NB4 (cell line): ENCODE data around the gene PRDM1.

Experiments used
- DNase-seq: peaks from one replicate; pipeline ENCODE4 v3.0.0; 2010; ENCODE audit warnings: low read depth
- H3K4me3 ChIP-seq: one replicate; pipeline ENCODE4 v1.5.1; 2011; ENCODE audit warnings: mild to moderate bottlenecking, low read depth, low read length, moderate library complexity
- CTCF ChIP-seq: IDR thresholded peaks from one replicate; pipeline ENCODE4 v1.5.1; 2012; ENCODE audit warnings: low read depth, low read length
- MYC ChIP-seq: IDR thresholded peaks from 2 replicates; pipeline ENCODE4 v1.6.1; 2011; ENCODE audit warnings: low read depth, low read length
- POLR2A ChIP-seq: IDR thresholded peaks from 2 replicates; pipeline ENCODE4 v1.6.1; 2011; ENCODE audit warnings: mild to moderate bottlenecking; ENCODE audit not compliant: insufficient read length; ENCODE audit errors: extremely low read depth
- TF ChIP-seq, protein P1 (sequence below): IDR thresholded peaks from 2 replicates; pipeline ENCODE4 v1.6.1; 2011; ENCODE audit warnings: low read depth, low read length

The PRDM1 gene

DNA sequence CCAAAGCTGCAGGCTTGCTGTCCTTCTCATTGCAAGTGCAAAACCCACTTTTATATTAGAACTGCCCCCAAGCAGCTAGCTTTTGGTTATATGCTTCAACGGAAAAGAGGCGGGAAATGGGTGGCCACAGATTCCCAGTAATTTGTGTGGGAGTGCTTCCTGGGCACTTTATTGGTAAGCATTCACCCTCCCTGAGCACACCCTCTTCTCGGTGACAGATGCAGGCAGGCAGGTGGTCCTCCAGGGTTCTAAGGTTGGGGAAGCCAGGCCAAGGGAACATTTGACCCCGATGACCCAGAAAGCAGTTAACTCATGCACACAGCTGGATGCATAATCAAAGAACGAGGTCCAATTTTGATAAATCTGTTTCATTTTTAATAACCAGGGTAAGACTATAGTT, 29.1 kb downstream of the PRDM1 start:
- peak; percentile 64 for DNase-seq
- H3K4me3 ChIP-seq, result no peak overlapping the region
- no peak for TF ChIP-seq POLR2A
- TF ChIP-seq, protein P1, sequence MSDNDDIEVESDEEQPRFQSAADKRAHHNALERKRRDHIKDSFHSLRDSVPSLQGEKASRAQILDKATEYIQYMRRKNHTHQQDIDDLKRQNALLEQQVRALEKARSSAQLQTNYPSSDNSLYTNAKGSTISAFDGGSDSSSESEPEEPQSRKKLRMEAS, result no peak
- TF ChIP-seq CTCF, result no peak
- no peak for TF ChIP-seq MYC

GRCh38 chr6:106116125-106116832, 30.1 kb downstream of the PRDM1 start:
- no peak overlapping the region for H3K4me3 ChIP-seq
- no peak for TF ChIP-seq POLR2A
- TF ChIP-seq, protein P1, result no peak
- TF ChIP-seq CTCF, result no peak
- TF ChIP-seq MYC, result no peak
- no peak for DNase-seq

DNA sequence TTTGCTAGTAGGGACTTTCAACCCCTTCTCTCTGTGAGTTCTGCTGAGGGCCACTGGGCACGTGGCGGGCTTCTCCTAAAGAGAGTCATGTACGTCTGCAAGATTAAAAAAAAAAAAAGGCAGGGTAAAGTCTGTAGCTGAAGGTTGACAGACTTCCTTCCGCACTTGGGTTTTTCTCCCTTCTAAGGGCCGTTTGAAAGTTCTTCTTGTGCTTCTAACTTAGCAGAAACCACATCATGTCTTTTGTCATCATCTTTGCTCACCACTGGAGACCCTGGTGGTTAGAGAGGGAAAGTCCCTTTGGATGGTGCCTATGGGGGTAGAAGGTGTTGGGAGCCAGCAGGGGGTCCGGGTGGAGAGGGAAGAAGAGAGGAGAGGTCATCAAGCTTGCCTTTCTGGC, 31.4 kb downstream of the PRDM1 start:
- H3K4me3 ChIP-seq, result no peak overlapping the region
- peak; percentile 82 for DNase-seq
- no peak for TF ChIP-seq CTCF
- TF ChIP-seq, protein P1, result peak; percentile 80
- no peak for TF ChIP-seq POLR2A
- TF ChIP-seq MYC, result peak; percentile 74

GRCh38 chr6:106118835-106119431, 32.8 kb downstream of the PRDM1 start:
- H3K4me3 ChIP-seq, result no peak overlapping the region
- peak; percentile 67 for DNase-seq
- TF ChIP-seq, protein P1, result no peak
- TF ChIP-seq POLR2A (no peak), CTCF (no peak), MYC (no peak)

GRCh38 chr6:106119546-106119945, 33.4 kb downstream of the PRDM1 start:
- H3K4me3 ChIP-seq, result no peak overlapping the region
- no peak for DNase-seq
- TF ChIP-seq CTCF (no peak), POLR2A (no peak), MYC (no peak)
- TF ChIP-seq, protein P1, result no peak
